ENCODE measurements around the gene INO80C.
"Not testable (repeated sequence)": the region's sequence is repeated elsewhere in the genome, so short reads cannot be mapped to it uniquely, and the experiment has no call there.

Gene INO80C

GRCh38 chr18:35512761-35513160 lies 15.0 kb upstream of the INO80C start:
- no peak for DNase-seq

DNA sequence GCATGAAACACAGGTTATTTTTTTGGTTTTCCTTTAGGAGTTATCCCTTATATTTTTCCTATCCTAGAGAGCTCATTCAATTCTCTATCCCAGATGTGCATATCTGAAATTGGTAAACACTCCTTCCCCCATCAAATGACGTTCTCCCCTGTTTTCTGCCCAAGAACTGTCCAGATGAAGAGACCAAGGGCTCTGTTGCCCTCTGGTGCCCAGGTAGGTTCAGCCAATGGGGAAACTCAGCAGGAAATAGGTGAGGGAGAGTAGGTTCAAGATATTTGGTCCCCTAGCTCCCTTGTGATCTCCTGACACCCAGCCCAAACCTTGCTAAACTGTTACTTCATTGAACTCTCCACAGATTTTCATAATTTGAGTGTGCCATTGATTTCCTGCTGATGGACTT lies 14.1 kb upstream of the INO80C start:
- DNase-seq, result no peak

GRCh38 chr18:35511428-35511827 lies 13.7 kb upstream of the INO80C start:
- DNase-seq, result no peak

- DNase-seq, result no peak
Measured at GRCh38 chr18:35510076-35510651, 12.4 kb upstream of the INO80C start.

DNA sequence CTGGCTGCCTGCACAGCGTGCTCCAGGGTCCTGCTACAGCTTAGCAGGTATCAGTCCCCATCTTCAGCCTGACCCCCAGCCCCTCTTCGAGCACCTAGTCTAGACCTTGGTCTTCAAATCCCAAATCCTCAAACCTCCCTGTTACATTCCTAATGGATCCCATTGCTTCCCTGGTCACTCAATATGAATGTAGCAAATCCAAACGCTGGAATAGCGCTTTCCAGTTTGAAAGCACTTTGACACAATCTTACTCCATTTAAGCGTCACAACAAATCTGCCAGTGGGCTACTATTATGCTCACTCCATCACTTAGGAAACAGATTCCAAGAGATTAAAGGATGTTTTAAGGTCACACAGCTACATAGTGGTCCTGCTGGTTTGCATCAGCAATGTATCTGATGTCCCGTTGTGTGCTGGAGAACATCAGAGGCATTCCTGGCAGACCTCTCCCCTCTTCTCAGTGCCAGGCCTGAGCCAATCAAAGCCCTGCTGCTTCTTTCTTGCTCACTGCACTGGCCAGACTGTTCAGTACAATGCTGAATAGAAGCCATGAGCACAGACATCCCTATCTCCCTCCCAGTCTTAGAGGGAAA lies 11.1 kb upstream of the INO80C start:
- no peak for DNase-seq

GRCh38 chr18:35508030-35508429 lies 10.3 kb upstream of the INO80C start:
- no peak for DNase-seq

GRCh38 chr18:35507623-35508022 lies 9.9 kb upstream of the INO80C start:
- no peak for DNase-seq

GRCh38 chr18:35507192-35507591 lies 9.4 kb upstream of the INO80C start:
- DNase-seq, result no peak

DNA sequence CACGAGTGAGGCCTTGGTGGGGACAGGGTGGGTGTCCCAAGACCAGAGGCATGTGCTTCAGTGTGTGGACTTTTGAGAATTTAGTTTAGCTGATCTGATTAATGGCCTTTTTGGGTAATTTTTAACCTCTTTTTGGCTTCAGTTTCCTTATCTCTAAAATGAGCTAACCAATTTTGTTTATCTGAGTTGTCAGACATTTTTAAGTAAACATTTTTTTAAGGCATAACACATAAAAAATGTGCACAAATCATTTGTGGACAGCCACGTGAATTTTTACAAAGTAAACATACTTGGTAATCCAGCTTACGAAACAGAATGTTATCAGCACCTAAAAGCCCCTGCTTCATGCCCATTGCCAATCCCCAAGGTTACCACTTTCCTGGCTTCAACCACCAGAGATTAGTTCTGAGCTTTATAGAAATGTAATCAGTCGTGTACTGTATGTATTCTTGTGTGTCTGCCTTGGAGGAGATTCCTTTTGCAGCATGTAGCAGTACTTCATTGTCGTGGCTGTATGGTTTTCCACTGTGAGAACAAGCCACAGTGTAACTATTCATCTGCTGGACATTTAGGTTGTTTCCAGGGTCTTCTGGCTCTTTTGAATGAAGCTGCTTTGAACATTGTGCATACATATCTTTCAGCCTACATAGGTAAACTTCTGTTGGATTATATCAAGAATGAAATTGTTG lies 8.4 kb upstream of the INO80C start:
- DNase-seq, result no peak

DNA sequence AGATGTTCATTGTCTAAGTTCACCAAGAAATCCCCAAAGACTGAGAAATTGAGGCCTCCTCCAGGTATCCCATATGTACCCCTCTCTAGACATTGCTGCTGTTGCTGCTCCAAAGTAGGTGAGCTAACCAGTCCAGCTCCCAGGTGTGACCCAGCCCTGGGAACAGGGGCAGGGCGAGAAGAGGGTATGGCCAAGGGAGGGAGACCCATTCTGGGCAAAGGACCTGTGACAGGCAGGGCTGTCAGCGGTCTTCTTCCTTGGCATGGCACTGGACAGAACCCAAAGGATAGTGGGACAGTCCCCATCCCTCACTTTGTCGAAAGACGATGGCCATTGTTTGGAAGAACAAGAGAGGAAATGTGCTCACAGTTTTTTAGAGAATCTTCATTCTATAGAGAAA lies 7.2 kb upstream of the INO80C start:
- DNase-seq, result no peak

- DNase-seq, result peak; percentile 38 to 60
Measured at GRCh38 chr18:35502052-35502451, 4.3 kb upstream of the INO80C start.

DNA sequence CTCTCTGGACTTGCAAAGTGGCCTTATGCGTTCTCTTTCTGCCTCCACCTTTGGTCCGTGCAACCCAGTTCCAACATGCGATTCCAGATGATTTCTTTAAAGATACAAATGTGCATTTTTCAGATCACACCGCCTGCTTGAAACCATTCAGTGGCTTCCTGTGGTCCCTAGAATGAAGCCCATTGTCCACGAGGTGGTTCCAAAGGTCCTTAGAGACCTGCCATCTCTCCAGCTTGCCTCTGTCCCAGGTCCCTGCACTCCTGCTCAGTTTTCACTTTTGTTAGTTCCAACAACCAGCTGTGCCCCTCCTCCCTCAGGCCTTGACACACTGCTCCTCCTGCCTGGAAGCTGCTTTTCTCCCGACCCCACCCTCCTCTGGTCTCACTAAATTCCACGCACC lies 3.6 kb upstream of the INO80C start:
- DNase-seq, result no peak

DNA sequence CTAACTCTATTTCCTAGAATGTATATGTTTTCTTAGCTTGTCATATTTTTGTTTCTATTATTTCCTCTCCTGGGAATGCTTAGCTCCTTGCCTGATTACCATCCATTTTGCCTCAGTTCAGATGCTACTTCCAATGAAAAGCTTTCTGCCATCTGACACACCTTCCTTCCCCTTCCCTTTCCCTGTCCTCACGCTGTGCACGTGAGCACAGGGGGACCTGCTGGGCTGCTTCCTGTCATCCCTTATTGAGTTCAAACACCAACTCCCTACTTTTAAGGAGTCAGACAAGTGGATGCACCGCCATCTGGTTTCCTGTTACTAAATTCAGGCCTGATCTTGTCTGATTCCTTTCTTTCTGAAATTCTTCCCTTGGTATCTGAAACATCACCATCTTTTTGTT lies 2.4 kb upstream of the INO80C start:
- peak; percentile 45 to 65 for DNase-seq

- peak; percentile 63 to 67 for DNase-seq
Measured at GRCh38 chr18:35497027-35497369, 762 bp downstream of the INO80C start.

GRCh38 chr18:35495536-35496314 lies 2.0 kb downstream of the INO80C start:
- no peak for DNase-seq

DNA sequence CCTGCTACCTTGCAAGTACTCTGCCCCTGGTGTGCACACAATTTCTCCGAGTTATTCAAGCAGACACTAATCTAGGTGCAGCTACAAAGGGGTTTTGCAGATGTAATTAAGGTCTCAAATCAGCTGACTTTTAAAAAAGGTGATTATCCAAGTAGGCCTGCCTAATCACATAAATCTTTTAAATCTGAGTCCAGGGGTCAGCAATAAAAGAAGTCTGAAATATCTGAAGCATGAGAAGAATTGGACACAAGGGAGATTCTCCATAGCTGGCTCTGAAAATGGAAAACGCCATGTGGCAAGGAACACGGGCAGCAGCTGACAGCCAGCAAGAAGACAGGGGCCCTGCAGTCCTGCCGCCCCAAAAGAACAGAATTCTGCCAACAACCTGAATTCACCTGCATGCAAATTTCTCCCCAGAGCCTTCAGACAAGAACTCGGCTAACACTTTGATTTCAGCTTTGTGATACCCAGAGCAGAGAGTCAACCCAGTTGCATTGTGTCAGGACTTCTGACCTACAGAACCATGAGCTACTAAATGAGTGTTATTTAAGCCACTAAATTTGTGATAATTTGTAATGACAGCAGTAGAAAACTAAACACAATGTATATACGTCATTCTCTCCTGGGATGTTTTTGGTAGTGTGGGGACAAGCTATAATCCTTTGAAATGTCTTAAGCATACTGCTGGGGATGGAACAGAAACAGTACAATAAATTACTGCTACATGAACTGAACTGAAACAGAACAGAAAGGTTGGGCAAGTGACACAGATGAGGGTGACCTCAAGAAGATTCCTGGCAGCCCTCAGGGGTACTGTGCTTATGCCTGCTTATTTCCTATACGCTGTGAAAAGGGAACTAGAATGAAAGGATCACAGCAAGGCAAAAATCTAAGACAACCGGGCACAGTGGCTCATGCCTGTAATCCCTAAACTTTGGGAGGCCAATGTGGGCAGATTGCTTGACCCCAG lies 3.2 kb downstream of the INO80C start:
- DNase-seq, result peak; percentile 77 to 78

DNA sequence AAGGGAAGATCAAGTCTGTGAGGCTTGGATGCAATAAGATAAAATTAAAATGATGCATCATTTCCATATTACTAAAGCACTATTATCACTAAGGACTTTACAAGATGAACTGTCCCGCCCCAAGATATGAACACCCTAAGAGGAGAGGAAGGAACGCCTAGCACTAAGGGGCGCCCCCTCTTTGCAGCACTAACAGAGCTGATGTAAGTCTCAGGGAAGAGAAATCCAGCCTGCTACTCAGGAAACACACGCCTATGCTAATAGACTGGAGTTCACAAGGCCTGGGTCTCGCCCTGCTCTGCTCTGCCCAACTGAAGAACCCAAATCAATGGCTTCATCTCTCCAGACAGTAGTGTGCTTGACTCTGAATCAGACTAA lies 6.1 kb downstream of the INO80C start:
- peak; percentile 49 to 66 for DNase-seq

- peak; percentile 39 to 50 for DNase-seq
Measured at GRCh38 chr18:35490894-35491699, 6.7 kb downstream of the INO80C start.

- DNase-seq, result no peak
Measured at GRCh38 chr18:35489913-35490490, 7.8 kb downstream of the INO80C start.

GRCh38 chr18:35489281-35489680 lies 8.5 kb downstream of the INO80C start:
- DNase-seq, result not testable (repeated sequence)

- DNase-seq, result not testable (repeated sequence)
Measured at GRCh38 chr18:35488396-35488795, 9.4 kb downstream of the INO80C start.

Measured in Kasumi-1 (cell line).